GM12878 (cell line): ENCODE measurements around the gene FKBP8. TPM values are rescaled to one million over a fixed set of nuclear protein-coding genes. Genes with fewer than 3 reads are reported as not detected.

ENCODE experiments used
- ATF3 ChIP-seq: IDR thresholded peaks from 2 replicates; pipeline ENCODE4 v1.6.1; 2011; ENCODE audit warnings: low read depth, mild to moderate bottlenecking, low read length, moderate library complexity, borderline replicate concordance; ENCODE audit errors: extremely low read depth
- CEBPZ ChIP-seq: fragments of 150-350 bp; IDR thresholded peaks from 2 replicates; pipeline ENCODE4 v1.6.1; 2016; ENCODE audit warnings: low read depth, low read length
- CUX1 ChIP-seq: IDR thresholded peaks from 2 replicates; pipeline ENCODE4 v1.6.1; 2012; ENCODE audit warnings: improper control_type of control experiment, low read depth, low read length; ENCODE audit not compliant: insufficient replicate concordance
- EGR1 ChIP-seq, 2 experiments: IDR thresholded peaks; 1 replicate in 1 of 2; 2 replicates in 1 of 2; pipeline ENCODE4 v1.6.1; 2011 to 2012; ENCODE audit warnings: low read depth in 2 of 2, low read length in 2 of 2, borderline replicate concordance in 1 of 2, mild to moderate bottlenecking in 1 of 2, moderate library complexity in 1 of 2
- EP300 ChIP-seq, 2 experiments: fragments of 150-350 bp in 1 of 2; IDR thresholded peaks; 2 replicates each; pipeline ENCODE4 v1.6.1; 2011 to 2012; ENCODE audit warnings: low read depth in 2 of 2, low read length in 2 of 2, borderline replicate concordance in 1 of 2, improper control_type of control experiment in 1 of 2, inconsistent platforms in 1 of 2; ENCODE audit not compliant: control insufficient read depth in 1 of 2
- ETV6 ChIP-seq, 2 experiments: fragments of 450-650 bp in 1 of 2; IDR thresholded peaks in 1 of 2; conservative IDR thresholded peaks in 1 of 2; 2 replicates each; pipeline ENCODE4 v1.6.1; 2014; ENCODE audit warnings: antibody characterized with exemption in 1 of 2, borderline replicate concordance in 1 of 2, low read depth in 1 of 2, mild to moderate bottlenecking in 1 of 2, moderate library complexity in 1 of 2
- MYC ChIP-seq: IDR thresholded peaks from 2 replicates; pipeline ENCODE4 v1.6.1; 2011; ENCODE audit warnings: mild to moderate bottlenecking, low read length, moderate library complexity, inconsistent platforms; ENCODE audit not compliant: insufficient read depth, insufficient replicate concordance, insufficient read length, severe bottlenecking
- ZBTB40 ChIP-seq: fragments of 450-650 bp; IDR thresholded peaks from 2 replicates; pipeline ENCODE4 v1.6.1; 2016; ENCODE audit warnings: mild to moderate bottlenecking, moderate library complexity, borderline replicate concordance
- polyA plus RNA-seq, 11 experiments: library from polyadenylated mRNA; depleted of rRNA in 4 of 11; unstranded in 6 of 11; stranded (reverse) in 5 of 11; fragments of >200 nt; fragmentation: Nextera tagmentation in 4 of 11; fragmentation: Illumina TruSeq in 1 of 11; extraction: Ambion mirVana in 4 of 11; extraction: Trizol in 1 of 11; gene quantifications; 1 replicate in 1 of 11; 2 replicates in 10 of 11; pipeline versions ENCODE4 v1.2.1 to v1.2.3, GENCODE V29; 2011 to 2016; ENCODE audit warnings: inconsistent platforms in 2 of 11, missing spikeins in 2 of 11, low read depth in 1 of 11
- total RNA-seq, 4 experiments: library from RNA; depleted of rRNA in 3 of 4; stranded (reverse); fragments of >200 nt in 3 of 4; fragmentation: Illumina TruSeq in 1 of 4; extraction: Trizol in 1 of 4; gene quantifications; 2 replicates each; pipeline versions ENCODE4 v1.2.1 to v1.2.3, GENCODE V29; 2013 to 2021
- TF ChIP-seq, protein P1 (sequence below), 3 experiments: IDR thresholded peaks in 2 of 3; conservative IDR thresholded peaks in 1 of 3; 2 replicates each; pipeline ENCODE4 v1.5.1; 2011; ENCODE audit warnings: low read depth in 3 of 3, low read length in 3 of 3, mild to moderate bottlenecking in 3 of 3, control low read depth in 2 of 3, moderate library complexity in 2 of 3, inconsistent platforms in 1 of 3, mixed read lengths in 1 of 3; ENCODE audit not compliant: control insufficient read depth in 2 of 3, insufficient read depth in 1 of 3; ENCODE audit errors: extremely low read depth in 1 of 3

The FKBP8 gene
- total and polyA plus RNA-seq, 10 of the 15 experiments (the other 5 are each of a cell fraction or from before 2014, with no cell fraction given): 0.13 to 205 (median 95.4) TPM

GRCh38 chr19:18522124-18522861 lies 21.1 kb downstream of the FKBP8 start (continued):
- TF ChIP-seq CUX1 (no peak), EP300 (IDR thresholded peaks at IDR 0.05; ENCODE audit: borderline replicate concordance in 1 of 2, control insufficient read depth in 1 of 2, low read depth in 2 of 2, low read length in 2 of 2) (no peak; a peak in 1 of 4 replicates), MYC (no peak), EGR1 (IDR thresholded peaks at IDR 0.05; ENCODE audit: borderline replicate concordance in 1 of 2, low read depth in 2 of 2, low read length in 2 of 2) (peak in 1 of 2 experiments; percentile 33; a peak in 1 of 3 replicates), ETV6 (conservative IDR thresholded peaks at IDR 0.05 in 1 of 2, IDR thresholded peaks at IDR 0.05 in 1 of 2; ENCODE audit: borderline replicate concordance in 1 of 2, low read depth in 1 of 2) (no peak), CEBPZ (no peak), ZBTB40 (no peak), ATF3 (no peak)
- TF ChIP-seq, protein P1, sequence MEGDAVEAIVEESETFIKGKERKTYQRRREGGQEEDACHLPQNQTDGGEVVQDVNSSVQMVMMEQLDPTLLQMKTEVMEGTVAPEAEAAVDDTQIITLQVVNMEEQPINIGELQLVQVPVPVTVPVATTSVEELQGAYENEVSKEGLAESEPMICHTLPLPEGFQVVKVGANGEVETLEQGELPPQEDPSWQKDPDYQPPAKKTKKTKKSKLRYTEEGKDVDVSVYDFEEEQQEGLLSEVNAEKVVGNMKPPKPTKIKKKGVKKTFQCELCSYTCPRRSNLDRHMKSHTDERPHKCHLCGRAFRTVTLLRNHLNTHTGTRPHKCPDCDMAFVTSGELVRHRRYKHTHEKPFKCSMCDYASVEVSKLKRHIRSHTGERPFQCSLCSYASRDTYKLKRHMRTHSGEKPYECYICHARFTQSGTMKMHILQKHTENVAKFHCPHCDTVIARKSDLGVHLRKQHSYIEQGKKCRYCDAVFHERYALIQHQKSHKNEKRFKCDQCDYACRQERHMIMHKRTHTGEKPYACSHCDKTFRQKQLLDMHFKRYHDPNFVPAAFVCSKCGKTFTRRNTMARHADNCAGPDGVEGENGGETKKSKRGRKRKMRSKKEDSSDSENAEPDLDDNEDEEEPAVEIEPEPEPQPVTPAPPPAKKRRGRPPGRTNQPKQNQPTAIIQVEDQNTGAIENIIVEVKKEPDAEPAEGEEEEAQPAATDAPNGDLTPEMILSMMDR (IDR thresholded peaks at IDR 0.05 in 2 of 3, conservative IDR thresholded peaks at IDR 0.05 in 1 of 3; ENCODE audit: control insufficient read depth in 2 of 3, extremely low read depth in 1 of 3, insufficient read depth in 1 of 3, low read depth in 3 of 3, low read length in 3 of 3): 0 out of 6 replicates have a peak, but pooled peaks of 1 of the 3 experiments have one; percentile 2
